Tibial nerve (tissue), 4 donors: ENCODE results near the gene SIGLEC9.

ENCODE experiments used
- EP300 ChIP-seq, 2 donors: sonication (generic); formaldehyde crosslinking; IDR thresholded peaks; one replicate each; pipeline ENCODE4 v1.6.1; 2017; ENCODE audit warnings: antibody characterized with exemption in 2 of 2, mild to moderate bottlenecking in 1 of 2
- POLR2A ChIP-seq, 2 donors: fragments of 450-650 bp; IDR thresholded peaks; one replicate each; pipeline ENCODE4 v1.6.1; 2017; ENCODE audit warnings: antibody characterized with exemption in 2 of 2, mild to moderate bottlenecking in 2 of 2, moderate library complexity in 2 of 2
- TF ChIP-seq, protein P1 (sequence below), 5 experiments: fragments of 200-600 bp in 3 of 5; fragments of 450-650 bp in 2 of 5; sonication (generic) in 3 of 5; IDR thresholded peaks; one replicate each; pipeline ENCODE4 v1.5.1; 2016 to 2019; ENCODE audit warnings: antibody characterized with exemption in 5 of 5, mild to moderate bottlenecking in 3 of 5, moderate library complexity in 2 of 5

DNA sequence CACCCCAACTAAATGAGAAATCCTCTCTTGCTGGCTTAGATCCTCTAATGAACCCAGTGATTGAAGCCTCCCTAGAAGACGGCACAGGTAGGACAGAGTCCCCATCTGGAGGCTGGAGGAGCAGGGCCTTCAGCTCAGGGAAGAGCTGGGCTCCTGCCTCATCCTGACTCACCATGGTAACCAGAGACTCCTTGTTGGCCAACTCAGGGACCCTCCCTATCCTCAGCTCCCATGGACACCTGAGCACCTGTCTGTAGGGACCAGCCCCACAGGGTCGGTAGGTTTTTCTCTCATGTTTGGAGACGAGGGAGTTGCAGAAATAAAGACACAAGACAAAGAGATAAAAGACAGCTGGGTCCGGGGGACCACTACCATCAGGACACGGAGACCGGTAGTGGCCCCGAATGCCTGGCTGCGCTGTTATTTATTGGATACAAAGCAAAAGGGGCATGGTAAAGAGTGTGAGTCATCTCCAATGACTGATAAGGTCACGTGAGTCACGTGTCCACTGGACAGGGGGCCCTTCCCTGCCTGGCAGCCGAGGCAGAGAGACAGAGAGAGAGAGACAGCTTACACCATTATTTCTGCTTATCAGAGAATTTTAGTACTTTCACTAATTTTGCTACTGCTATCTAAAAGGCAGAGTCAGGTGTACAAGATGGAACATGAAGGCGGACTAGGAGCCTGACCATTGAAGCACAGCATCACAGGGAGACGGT lies 44.0 kb downstream of the SIGLEC9 start:
- TF ChIP-seq, protein P1, sequence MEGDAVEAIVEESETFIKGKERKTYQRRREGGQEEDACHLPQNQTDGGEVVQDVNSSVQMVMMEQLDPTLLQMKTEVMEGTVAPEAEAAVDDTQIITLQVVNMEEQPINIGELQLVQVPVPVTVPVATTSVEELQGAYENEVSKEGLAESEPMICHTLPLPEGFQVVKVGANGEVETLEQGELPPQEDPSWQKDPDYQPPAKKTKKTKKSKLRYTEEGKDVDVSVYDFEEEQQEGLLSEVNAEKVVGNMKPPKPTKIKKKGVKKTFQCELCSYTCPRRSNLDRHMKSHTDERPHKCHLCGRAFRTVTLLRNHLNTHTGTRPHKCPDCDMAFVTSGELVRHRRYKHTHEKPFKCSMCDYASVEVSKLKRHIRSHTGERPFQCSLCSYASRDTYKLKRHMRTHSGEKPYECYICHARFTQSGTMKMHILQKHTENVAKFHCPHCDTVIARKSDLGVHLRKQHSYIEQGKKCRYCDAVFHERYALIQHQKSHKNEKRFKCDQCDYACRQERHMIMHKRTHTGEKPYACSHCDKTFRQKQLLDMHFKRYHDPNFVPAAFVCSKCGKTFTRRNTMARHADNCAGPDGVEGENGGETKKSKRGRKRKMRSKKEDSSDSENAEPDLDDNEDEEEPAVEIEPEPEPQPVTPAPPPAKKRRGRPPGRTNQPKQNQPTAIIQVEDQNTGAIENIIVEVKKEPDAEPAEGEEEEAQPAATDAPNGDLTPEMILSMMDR (IDR thresholded peaks at IDR 0.05) = no peak
- TF ChIP-seq POLR2A (IDR thresholded peaks at IDR 0.05) (no peak), EP300 (IDR thresholded peaks at IDR 0.05) (no peak)
